ENCODE results near the gene EARS2. TPM values are rescaled to one million over a fixed set of nuclear protein-coding genes. Genes with fewer than 3 reads are reported as not detected.

EARS2 gene
- total and polyA plus RNA-seq, 9 of the 15 experiments (the other 6 are each of a cell fraction or from before 2014, with no cell fraction given) = 17.6 to 58.6 (median 36.3) TPM

DNA sequence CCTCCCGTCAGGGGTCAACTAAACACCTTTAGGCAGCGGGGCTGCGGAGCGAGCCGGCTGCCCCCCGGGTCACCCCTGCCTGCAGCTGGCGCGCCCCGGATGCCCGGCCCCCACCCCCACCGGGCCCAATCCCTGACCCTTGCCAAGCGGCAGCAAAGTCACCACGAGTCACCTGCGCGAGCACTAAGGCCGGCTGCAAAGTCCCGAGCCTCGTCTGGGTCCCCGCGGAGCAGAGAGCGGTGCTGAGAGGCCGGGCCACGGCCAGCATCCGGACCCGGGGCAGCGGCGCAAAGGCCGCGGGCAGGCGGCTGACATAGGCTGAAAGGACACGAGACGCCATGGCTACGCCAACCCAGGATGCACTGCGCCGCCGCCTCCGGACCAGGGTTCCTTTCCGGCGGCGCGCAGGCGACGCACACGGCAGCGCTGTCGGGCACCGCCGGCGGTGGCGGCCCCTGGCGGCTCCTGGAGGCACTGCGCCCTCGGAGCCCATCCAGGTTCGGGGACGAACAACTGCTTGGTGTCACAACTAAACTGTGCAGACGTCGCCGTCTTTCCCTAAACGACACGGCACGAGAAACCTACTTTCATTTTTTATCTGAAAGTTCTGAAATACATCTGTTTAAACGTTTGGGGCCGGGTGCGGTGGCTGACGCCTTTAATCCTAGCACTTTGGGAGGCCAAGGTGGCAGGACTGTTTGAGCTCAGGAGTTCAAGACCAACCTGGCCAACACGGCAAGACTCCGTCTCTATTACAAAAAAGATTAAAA is 39.0 kb upstream of the EARS2 start, which contains the start of gene NDUFAB1 (continued):
- TF ChIP-seq, protein P1, sequence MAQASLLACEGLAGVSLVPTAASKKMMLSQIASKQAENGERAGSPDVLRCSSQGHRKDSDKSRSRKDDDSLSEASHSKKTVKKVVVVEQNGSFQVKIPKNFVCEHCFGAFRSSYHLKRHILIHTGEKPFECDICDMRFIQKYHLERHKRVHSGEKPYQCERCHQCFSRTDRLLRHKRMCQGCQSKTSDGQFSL (CRISPR knock-in tag; IDR thresholded peaks at IDR 0.05) = 0 out of 2 replicates have a peak, but pooled peaks have one; percentile 8
- TF ChIP-seq, protein P1 (tag; IDR thresholded peaks at IDR 0.05) = no peak
- TF ChIP-seq SIN3A (IDR thresholded peaks at IDR 0.05; ENCODE audit: borderline replicate concordance in 2 of 2, control insufficient read depth in 1 of 2, low read depth in 2 of 2, low read length in 2 of 2) = peak in 1 of 2 experiments; percentile 72; a peak in 1 of 4 replicates
- peak; percentile 77 for TF ChIP-seq U2AF1 (optimal IDR thresholded peaks at IDR 0.05; ENCODE audit: low read depth, low read length)
- TF ChIP-seq KDM4B (IDR thresholded peaks at IDR 0.05; ENCODE audit: borderline replicate concordance in 2 of 2, low read depth in 1 of 2) = peak in 1 of 2 experiments; percentile 73; a peak in 1 of 4 replicates
- TF ChIP-seq, protein P2, sequence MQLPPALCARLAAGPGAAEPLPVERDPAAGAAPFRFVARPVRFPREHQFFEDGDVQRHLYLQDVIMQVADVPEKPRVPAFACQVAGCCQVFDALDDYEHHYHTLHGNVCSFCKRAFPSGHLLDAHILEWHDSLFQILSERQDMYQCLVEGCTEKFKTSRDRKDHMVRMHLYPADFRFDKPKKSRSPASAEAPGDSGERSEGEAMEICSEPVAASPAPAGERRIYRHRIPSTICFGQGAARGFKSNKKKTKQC (CRISPR knock-in tag; IDR thresholded peaks at IDR 0.05) = 0 out of 2 replicates have a peak, but pooled peaks have one; percentile 47
- peak; percentile 76 for TF ChIP-seq CBX1 (IDR thresholded peaks at IDR 0.05; ENCODE audit: low read depth)
- TF ChIP-seq, protein P3, sequence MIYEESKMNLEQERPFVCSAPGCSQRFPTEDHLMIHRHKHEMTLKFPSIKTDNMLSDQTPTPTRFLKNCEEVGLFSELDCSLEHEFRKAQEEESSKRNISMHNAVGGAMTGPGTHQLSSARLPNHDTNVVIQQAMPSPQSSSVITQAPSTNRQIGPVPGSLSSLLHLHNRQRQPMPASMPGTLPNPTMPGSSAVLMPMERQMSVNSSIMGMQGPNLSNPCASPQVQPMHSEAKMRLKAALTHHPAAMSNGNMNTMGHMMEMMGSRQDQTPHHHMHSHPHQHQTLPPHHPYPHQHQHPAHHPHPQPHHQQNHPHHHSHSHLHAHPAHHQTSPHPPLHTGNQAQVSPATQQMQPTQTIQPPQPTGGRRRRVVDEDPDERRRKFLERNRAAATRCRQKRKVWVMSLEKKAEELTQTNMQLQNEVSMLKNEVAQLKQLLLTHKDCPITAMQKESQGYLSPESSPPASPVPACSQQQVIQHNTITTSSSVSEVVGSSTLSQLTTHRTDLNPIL (CRISPR knock-in tag; IDR thresholded peaks at IDR 0.05) = no peak
- TF ChIP-seq, protein P4, sequence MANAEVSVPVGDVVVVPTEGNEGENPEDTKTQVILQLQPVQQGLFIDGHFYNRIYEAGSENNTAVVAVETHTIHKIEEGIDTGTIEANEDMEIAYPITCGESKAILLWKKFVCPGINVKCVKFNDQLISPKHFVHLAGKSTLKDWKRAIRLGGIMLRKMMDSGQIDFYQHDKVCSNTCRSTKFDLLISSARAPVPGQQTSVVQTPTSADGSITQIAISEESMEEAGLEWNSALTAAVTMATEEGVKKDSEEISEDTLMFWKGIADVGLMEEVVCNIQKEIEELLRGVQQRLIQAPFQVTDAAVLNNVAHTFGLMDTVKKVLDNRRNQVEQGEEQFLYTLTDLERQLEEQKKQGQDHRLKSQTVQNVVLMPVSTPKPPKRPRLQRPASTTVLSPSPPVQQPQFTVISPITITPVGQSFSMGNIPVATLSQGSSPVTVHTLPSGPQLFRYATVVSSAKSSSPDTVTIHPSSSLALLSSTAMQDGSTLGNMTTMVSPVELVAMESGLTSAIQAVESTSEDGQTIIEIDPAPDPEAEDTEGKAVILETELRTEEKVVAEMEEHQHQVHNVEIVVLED (CRISPR knock-in tag; IDR thresholded peaks at IDR 0.05) = peak; percentile 94
- TF ChIP-seq HMGN3 (IDR thresholded peaks at IDR 0.05; ENCODE audit: borderline replicate concordance, extremely low read depth, insufficient read length, low read depth, low read length) = peak; percentile 96
- peak; percentile 85 for TF ChIP-seq SMAD4 (CRISPR knock-in tag; conservative IDR thresholded peaks at IDR 0.05)
- no peak for TF ChIP-seq KAT2B (IDR thresholded peaks at IDR 0.05; ENCODE audit: low read depth, low read length)
- peak; percentile 53 to 63; a peak in 2 of 4 replicates for TF ChIP-seq MAZ (CRISPR knock-in tag; conservative IDR thresholded peaks at IDR 0.05 in 1 of 2, IDR thresholded peaks at IDR 0.05 in 1 of 2)
- peak; percentile 90 for TF ChIP-seq RBFOX2 (IDR thresholded peaks at IDR 0.05; ENCODE audit: low read depth, low read length)
- TF ChIP-seq, protein P5, sequence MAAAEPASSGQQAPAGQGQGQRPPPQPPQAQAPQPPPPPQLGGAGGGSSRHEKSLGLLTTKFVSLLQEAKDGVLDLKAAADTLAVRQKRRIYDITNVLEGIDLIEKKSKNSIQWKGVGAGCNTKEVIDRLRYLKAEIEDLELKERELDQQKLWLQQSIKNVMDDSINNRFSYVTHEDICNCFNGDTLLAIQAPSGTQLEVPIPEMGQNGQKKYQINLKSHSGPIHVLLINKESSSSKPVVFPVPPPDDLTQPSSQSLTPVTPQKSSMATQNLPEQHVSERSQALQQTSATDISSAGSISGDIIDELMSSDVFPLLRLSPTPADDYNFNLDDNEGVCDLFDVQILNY (CRISPR knock-in tag; IDR thresholded peaks at IDR 0.05) = no peak
- no peak for TF ChIP-seq ZNF785 (CRISPR knock-in tag; IDR thresholded peaks at IDR 0.05)
- no peak for TF ChIP-seq GABPB2 (CRISPR knock-in tag; conservative IDR thresholded peaks at IDR 0.05)
